ENCODE data around the gene IGF1R.

The IGF1R gene

DNA sequence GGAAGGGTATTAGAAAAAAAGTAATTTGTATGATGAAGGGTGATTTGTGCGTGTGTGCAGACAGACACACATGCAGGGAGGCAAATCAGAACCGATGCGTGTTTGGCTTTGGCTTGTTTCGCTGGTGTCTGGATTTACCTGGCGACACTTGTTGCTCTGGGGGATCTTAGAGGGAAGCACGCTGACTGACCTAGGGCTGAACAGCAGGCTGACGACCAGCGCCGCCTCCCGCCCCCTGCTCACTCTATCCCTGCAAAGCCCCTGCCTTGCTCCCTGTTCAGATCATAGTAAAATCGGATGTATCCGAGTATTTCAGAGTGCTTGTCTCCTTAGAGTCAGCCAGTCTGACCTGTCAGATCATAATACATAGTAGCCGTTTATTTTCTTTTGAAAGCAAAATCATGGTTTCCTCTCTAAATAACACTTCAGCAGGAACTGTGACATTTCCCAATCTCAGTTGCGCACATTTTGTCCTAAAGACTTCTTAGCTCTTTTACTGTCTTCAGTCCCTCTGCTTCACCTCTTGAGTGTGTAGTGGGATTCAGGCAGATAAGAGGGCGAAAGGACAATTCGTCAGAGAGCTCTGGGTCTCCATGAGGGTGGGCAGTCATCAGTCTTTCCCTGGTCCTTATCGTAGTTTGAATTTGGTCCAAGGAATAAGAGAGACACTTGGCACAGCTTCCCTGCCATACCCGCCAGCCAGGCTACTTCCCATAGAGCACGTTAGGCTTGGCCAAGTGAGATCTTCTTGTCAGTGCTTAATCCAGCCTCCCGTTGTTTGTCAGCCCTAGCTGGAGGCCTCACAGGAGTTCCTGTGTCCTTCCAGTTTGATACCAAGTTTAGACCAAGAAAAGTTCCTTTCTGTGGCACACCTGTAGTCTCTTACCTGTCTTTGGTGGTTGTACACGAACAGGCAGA is 261.9 kb downstream of the IGF1R start:
- DNase-seq (ENCODE audit: low read depth): no peak

DNA sequence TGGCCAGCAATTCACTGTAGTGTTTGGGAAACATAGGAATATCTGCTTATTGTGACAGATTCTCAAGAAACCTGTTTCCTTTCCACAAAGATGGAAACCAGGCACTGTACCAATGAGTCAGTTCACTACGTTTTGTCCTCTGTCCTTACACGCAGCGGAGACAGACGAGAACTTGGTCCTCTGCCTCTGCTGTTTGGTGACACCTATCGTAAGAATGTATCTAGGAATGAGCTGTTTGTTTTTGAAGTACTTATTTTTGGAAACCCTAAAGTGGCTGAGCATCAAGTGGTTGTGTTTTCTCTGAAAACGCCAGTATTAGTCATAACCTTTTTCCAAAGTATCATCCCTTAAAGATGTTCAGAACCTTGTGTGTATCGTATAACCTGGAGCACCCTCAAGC is 266.3 kb downstream of the IGF1R start:
- DNase-seq (ENCODE audit: low read depth): peak; percentile 86

DNA sequence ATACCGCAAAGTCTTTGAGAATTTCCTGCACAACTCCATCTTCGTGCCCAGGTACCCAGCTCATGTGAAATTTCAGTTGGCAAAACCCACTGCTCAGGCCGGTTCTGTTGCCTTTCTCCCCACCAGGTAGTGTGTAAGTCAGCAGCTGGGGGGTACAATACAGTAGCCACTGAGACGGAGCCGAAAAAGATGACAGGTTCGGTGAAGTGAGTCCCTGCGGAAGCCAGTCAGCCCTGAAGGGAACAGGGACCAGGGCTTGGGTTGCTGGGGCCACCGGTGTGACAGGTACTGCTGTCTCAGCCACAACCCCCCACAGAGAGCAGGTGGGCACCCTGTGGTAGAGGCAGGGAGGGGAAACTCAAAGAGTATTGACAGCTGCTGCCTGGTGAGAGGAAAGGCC is 268.5 kb downstream of the IGF1R start:
- no peak for DNase-seq (ENCODE audit: low read depth)

DNA sequence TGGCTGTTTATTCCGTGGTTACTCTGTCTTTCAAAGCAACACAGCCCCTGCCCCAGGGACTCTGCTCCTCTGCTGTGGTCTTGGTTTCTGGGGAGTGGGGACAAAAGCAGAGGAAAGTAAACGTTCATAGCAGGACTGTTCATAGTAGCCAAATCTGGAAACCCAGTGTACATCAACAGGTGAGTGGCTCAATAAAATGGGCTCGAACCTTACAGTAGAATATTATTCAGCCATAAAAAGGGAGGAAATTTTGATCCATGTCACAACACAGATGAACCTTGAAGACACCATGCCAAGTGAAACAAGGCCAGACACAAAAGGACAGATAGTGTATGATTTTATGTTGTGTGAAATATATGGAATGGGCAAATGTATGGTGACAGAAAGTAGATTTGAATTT is 269.1 kb downstream of the IGF1R start:
- no peak for DNase-seq (ENCODE audit: low read depth)

DNA sequence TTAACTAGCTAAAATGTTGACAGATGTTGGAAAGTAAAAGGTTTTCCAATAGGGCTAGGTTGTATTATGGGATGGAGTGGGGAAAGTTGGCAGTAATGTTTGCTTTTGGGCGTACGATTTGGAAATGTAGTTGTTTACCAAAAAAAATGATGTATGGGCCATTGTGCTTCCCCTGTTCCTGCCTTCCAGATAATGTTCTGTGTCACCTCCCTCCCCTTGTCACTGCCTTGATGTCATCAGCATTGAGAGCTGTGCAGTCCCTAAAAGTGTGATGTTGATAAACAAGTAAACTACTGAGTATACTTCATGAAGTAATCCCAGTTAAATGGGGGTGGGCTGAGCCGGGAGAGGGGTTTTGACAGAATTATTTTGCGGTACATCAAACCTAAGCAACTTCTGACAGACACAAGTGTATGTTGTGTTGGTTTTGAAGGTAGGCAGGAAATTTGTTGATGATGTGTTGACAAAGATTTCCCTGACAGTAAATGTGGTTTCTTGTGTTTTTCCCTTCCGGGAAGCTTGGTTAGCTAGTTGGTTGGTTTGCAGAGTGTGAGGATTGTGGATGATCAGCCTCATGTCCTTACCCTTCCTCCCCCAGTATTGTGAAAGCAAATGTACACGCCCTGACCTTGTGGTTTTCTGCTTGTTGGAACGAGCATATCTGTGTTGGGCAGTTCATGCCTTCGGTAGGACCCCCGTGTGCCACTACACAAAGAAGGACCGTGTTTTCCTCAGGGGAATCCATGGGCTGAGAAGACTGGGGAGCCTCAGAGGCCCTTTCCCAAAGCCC is 271.9 kb downstream of the IGF1R start:
- no peak for DNase-seq (ENCODE audit: low read depth)

DNA sequence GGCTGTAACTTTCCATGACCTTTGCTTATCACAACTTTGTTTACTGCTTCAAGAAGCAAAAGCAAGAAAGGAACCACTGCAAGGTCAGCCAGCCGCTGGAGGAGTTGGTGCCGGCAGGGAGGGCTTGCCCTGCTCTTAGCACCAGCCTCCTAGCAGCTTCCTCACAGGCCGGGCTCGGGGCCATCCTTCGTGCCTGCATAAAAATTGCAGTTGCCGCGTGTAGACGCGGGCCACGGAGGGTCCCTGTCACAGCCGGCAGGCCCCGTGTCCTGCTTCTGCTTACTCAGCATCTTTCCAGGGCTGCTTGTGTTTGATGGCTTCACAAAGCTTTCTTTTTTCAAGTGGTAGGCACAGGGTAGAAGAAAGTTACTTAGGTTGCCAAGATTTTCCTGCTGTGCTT is 274.8 kb downstream of the IGF1R start:
- no peak for DNase-seq (ENCODE audit: low read depth)

DNA sequence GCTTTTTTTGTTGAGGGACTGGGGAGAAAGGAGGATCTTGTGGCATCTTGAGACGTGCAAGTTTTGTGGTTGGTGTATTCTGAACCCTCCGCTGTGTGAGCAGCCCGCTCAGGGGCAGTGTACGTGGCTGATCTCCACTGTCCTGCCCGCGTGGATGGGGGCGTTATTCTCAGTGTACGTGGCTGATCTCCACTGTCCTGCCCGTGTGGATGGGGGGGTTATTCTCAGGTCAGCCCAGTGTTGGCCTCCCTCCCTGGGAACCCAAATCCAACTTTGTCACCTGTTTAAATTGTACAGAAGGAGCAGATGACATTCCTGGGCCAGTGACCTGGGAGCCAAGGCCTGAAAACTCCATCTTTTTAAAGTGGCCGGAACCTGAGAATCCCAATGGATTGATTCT is 275.2 kb downstream of the IGF1R start:
- no peak for DNase-seq (ENCODE audit: low read depth)

DNA sequence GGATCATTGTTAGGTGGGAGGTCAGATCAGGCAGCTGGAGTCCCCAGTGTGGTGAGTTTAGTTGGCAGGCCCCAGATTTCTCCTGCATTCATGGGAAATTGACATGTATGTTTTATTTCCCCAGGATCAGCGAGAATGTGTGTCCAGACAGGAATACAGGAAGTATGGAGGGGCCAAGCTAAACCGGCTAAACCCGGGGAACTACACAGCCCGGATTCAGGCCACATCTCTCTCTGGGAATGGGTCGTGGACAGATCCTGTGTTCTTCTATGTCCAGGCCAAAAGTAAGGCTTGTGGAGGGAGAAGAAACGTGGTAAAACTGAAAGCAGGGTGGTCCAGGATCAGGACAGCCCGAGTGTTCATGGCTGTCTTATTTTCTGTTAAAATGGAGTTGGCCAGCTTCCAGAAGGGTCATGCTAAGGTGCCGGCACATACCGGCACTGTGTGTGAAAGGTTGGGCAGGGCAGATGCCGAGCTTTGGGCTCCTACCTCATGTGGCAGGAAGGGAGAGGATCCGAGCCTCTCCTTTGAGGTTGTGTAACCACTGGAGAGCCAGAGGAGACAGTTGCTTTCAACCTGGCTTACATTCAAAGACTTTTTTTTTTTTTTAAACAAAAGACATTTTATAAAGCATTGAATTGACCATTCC is 276.2 kb downstream of the IGF1R start:
- no peak for DNase-seq (ENCODE audit: low read depth)

DNA sequence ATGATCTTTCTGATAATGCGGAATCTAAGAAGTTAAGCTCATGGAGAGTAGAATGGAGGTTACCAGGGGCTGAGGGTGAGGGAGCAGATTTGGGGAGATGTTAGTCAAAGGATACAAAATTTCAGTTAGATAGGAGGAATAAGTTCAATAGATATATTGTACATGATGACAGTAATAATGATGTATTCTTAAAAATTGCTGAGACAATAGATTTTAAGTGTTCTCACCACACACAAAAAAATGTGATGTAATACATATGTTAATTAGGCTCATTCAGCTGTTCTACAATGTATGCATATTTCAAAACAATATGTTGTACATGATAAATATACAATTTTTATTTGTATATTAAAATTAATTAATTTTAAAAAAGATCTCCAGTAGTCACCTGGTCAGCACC is 277.9 kb downstream of the IGF1R start:
- no peak for DNase-seq (ENCODE audit: low read depth)

DNA sequence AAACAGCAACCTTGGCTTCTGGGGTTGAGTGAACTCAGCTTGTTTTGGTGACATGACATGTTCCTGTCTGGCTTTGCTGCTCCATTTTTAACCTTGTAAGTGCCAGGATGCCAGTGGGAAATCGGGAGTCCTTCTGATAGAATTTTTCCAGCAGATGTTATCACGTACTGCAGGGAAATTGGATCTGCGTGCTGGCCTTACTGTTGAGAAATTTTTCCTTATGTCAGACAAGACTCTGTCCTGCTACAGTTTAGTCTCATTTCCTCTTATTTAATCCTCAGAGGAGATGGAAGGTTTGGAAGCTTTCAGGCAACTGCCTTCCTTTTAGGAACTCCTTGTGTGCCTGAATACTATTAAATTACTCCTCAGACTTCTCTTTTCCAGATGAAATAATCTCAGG is 278.7 kb downstream of the IGF1R start:
- no peak for DNase-seq (ENCODE audit: low read depth)

DNA sequence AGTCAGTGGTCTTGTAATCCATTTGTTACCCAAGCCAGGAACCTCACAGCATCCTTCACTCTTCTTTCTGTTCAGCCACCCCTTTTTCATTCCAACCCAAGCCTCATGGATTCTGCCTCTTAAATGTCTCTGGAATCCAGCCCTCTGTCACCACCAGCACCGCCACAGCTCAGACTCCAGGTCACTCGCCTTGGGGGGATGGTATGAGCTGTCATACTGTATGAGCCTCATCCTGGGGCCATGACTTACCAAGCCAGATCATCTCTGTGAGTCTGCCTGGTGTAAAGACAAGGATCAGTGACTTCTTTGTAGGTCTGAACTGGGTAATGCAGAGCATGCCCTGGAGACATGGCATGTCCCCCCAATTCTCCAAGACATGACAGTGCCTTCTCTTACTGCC is 279.7 kb downstream of the IGF1R start:
- DNase-seq (ENCODE audit: low read depth): no peak

DNA sequence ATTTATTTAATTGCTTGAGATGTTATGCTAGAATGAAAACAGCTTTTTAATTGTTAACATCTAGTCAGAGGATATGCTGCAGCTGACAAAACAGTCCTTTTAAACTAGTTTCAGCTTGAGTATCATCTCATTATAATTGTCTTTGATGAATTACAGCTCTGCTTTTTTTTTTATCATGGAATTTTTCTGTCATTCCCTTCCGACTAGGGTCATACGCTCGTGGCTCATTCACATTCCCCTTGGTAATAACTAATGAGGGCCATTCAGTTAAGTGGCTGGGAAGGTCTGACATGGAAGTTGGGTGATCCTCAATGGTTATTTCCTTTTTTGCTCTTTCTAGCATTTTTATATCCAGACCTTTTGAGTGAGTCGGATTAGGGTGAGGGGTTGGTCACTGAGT is 282.2 kb downstream of the IGF1R start:
- DNase-seq (ENCODE audit: low read depth): no peak

DNA sequence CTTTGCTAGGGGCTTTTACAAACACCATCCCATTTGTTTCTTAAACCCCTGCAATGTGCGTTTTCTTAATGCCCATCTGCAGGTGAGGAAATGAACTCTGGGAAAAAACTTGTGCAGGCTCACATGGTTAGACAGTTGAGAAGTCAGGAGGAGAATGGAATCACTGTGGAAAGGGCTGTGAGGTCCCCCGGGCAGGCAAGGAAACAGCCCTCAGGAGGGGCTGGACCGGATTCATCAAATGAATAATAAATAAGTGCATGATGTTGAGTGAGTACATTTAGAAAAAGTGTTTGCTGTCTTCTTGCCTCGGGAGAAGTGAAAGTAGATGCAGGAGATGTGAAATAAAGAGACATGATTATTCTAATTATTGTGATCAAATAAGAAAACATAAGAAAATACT is 282.7 kb downstream of the IGF1R start:
- DNase-seq (ENCODE audit: low read depth): no peak

DNA sequence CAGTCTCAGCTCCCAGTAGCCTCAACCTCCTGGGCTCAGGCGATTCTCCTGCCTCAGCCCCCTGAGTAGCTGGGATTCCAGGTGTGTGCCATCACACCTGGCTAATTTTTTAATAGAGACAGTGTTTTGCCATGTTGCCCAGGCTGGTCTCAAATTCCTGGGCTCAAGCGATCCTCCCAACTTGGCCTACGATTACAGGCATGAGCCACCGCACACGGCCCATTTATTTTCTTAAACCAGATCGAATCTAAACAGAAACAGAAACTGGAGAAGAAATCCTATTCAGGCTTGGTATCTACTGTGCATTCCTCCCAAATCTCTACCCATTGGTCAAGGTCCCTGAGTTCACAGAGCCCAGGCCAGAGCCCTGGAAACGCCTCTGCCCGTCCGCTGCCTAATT is 285.1 kb downstream of the IGF1R start:
- no peak for DNase-seq (ENCODE audit: low read depth)

DNA sequence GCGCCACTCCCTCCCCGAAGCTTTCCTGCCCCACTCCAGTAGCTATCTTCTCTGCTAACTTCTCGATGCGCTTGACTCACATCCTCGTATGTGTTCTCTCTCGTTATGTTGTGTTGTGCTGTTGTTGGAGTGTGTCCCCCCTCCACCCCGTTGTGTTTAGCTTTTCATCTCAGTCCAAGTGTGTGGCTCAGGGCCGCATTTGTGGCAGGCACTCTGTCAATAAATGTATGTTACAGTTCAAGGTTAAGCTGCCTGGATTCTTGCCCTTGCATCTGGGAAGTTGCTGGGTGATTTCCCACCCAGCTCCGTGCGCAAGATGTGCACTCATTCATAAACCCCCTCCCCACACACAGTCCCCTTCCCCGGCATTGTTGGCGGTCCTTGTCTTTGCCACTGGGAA is 287.4 kb downstream of the IGF1R start:
- DNase-seq (ENCODE audit: low read depth): no peak

DNA sequence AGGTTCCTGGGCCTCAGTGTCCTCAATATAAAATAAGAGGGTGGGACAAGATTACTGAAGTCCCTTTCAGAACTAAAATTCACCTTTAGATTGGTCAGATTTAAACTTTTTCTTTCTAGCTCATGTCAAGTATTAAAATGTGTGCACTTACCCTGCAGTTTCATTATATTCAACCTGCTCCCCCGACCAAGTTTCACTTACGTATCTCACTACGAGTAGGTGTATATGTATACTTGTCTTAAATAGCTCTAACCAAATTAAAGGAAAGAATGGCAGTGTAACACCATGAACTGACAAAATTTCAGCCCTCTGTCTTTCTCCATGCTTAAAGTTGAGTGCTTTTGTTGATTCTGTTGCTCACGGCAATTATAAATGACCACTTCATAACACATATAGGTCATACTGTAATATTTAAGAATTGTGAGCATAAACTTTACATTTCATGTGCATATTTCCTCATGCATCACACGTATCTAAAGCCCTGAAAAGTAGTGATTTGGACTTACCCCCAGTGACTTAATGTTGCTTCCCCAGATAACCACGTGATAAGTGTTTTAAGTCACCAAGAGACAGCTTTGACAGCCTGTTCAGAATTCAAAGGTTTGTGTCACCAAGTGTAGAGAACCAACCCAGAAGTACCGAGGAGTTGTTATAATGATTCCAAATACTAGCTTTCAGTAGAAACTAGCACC is 289.2 kb downstream of the IGF1R start:
- no peak for DNase-seq (ENCODE audit: low read depth)

DNA sequence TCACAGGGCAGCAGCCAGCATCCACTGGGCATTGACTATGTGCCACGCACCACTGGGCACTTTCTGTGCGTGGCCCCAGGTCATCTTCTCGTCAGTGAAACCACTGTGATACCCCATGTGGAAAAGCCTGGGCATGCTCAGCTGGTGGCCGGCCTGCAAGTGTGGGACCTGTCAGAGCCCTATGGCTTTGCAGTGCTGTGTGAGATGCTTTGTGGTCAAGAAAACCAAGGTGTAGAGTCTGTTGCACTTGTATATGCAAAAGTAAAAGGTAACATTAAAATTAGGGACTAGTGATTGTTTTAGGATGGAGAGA is 289.7 kb downstream of the IGF1R start:
- DNase-seq (ENCODE audit: low read depth): no peak

DNA sequence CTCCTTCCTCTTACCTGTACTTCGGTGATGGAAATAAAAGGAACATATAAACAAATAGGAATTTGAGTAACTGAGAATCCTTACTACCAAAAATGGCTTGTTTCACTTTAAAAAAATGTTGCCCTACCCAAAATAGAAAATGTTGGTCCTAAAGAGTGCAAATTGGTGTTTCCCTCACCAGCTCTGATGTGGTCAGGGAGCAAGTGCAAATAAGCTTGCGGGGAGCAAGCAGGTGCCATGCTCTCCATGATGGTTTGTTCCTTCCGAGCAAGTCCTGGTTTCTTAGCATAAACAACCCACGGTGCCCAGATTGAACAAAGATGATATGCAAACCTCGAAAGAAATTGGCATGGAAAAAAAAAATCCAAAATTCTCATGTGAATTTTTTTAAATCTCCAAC is 290.5 kb downstream of the IGF1R start:
- DNase-seq (ENCODE audit: low read depth): no peak

DNA sequence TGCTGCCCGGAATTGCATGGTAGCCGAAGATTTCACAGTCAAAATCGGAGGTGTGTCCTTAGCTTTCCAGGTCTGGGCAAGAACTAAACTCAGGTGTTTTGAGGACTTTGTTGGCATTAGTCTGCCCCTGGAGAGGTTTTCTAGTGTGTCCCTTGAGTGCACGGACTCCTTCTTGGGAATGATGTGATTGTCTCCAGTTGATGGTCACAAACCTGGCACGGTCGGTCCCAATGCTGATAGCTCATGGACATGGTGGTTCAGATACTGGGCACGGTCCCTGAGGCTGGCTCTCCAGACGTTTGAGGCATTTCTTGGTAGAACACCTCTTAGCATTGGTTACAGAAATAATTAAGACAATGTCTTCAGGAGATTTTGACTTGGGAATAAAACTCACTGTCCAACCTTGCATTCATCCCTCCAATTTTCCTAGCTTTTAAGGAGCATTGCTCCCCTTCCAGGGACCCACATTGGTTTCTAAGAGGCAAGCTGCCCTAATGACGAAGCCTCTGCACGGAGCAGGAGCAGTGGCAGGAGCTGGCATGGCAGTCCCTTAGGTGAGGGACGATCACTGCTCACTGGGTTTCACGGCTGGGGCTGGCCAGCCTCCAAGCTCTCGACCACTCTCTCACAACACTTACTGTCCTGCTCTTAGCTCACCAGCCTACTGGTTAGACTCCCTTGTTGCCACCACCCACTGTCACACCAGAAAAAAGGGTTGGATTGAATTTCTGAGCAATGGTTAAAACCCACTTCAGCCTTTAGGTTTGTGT is 291.2 kb downstream of the IGF1R start:
- no peak for DNase-seq (ENCODE audit: low read depth)

DNA sequence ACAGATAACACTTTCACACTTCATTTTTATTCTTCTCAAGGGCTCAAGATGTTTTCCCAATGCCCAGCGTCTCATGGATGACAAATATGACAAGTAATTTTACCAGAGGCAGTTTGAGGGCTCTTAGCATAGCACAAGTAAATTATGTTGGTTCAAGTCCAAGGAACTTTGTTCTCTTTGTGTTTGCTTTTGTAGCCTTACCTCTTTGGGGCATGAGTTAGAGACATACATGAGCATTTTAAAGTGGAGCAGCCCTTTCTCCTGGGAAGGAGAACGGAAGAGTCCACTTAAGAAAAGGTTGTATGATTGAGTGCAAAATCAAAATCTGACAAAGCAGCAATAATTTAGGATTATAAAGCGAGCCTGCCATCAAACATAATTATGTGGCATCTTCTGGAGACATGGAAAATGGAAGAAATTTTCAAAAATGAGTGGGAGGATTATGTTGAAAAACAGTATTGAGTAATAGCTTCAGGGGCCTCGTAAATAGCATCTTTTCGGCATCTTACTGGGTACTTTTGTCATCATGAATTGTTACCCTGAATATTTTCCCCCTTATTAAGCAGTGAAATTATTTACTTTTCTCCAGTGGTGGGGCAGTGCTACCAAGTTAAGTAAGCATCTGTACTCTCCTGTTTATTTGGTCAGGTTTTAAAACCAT is 293.4 kb downstream of the IGF1R start:
- DNase-seq (ENCODE audit: low read depth): no peak

DNA sequence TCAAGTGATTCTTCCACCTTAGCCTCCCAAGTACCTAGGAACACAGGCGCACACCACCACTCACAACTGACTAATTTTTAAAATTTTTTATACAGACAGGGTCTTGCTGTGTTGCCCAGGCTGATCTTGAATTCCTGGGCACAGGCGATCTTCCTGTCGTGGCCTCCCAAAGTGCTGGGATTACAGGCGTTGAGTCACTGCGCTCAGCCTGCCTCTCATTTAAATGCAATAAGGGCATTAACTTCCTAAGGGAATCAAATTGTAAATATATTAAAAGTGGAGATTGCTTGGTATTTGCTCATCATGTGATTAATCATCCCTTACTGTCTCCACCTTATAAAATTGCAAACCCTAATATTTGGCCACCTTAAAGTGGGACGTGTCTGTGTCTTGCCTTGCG is 294.1 kb downstream of the IGF1R start:
- DNase-seq (ENCODE audit: low read depth): no peak

Data from ELR (cell line).